ENCODE measurements around the gene SLC25A15.
"Not testable (repeated sequence)": the region's sequence is repeated elsewhere in the genome, so short reads cannot be mapped to it uniquely, and the experiment has no call there.

The SLC25A15 gene

DNA sequence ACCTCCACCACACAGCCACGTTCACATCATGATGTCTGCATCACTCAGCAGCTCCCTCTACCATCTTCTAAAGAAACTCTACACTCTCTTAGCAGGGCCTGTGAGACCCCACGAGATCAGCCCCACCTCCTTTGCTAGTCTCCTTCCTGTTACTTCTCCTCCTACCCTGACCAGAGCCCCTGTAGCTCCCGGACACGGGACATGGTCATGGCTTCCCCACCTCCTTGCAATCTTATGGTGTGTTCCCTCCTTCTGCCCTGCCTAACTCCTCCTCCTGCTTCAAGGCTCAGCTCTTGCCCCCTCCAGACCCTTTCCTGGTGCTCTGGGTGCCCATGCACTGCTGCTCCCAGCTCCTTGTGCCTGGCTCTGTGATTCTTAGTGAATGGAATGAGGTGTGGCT lies 10.4 kb upstream of the SLC25A15 start:
- in situ Hi-C loops (cut with MboI; ENCODE audit: low pct_unique_long_range_greater_than_20kb, low sequenced_read_pairs), result loop anchor here (25.0 kb wide), 1 partner anchor 258 kb away; no protein-coding TSS in a partner anchor
- DNase-seq, result no peak

GRCh38 chr13:40779796-40780285 lies 9.6 kb upstream of the SLC25A15 start:
- in situ Hi-C loops (cut with MboI; ENCODE audit: low pct_unique_long_range_greater_than_20kb, low sequenced_read_pairs), result loop anchor here (25.0 kb wide), 1 partner anchor 257 kb away; no protein-coding TSS in a partner anchor
- no peak for DNase-seq

DNA sequence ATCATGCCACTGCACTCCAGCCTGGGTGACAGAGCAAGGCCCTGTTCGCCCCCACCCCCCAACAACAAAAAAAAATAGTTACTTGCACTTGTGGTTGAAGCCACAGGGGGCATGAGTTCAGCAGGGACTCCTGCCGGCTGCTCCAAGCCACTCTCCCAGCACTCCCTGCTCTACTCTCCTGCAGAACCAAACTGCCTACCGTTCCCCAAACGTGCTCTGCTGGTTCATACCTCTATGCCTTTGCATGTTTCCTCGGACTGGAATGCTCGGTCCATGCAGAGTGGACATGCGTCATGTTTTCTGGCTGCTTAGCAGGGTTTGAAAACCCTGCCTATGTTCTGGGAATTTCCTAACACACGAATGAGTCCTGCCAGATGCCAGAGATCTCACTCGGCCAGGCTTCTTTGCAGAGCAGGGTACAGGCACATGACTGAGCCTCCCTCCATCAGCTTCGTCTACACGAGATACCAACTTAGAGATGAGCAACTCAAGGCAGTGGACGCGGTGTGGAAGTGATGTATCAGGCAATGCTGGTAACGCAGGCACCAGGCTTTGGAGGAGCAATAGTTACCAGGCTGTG lies 8.5 kb upstream of the SLC25A15 start:
- in situ Hi-C loops (cut with MboI; ENCODE audit: low pct_unique_long_range_greater_than_20kb, low sequenced_read_pairs), result loop anchor here (25.0 kb wide), 1 partner anchor 256 kb away; no protein-coding TSS in a partner anchor

DNA sequence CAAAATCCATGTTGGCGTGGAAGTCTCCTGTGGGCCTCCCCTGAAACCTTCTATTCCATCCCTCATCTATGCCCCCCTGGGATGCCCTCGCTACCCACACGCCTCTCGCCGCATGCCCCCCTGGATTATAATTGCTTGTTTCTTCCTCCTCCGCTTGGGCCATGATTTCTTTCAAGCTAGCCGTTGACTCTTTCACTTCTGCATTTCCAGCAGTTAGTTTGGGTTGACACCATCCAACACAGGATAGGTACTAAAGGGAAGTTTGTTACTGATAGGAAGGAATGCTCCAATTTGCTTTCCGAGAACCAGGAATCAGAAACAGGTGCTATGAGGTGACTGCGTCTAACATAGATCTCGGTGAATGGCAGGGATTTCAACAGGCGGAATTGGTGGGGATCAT lies 7.7 kb upstream of the SLC25A15 start:
- in situ Hi-C loops (cut with MboI; ENCODE audit: low pct_unique_long_range_greater_than_20kb, low sequenced_read_pairs), result loop anchor here (25.0 kb wide), 1 partner anchor 256 kb away; no protein-coding TSS in a partner anchor

More for the DNA sequence above, 8.5 kb upstream of the SLC25A15 start:
- peak; percentile 64 for DNase-seq

GRCh38 chr13:40782971-40783370 lies 6.4 kb upstream of the SLC25A15 start:
- in situ Hi-C loops (cut with MboI; ENCODE audit: low pct_unique_long_range_greater_than_20kb, low sequenced_read_pairs), result loop anchor here (25.0 kb wide), 1 partner anchor 254 kb away; no protein-coding TSS in a partner anchor
- DNase-seq, result not testable (repeated sequence)

More for the DNA sequence above, 7.7 kb upstream of the SLC25A15 start:
- peak; percentile 51 for DNase-seq

DNA sequence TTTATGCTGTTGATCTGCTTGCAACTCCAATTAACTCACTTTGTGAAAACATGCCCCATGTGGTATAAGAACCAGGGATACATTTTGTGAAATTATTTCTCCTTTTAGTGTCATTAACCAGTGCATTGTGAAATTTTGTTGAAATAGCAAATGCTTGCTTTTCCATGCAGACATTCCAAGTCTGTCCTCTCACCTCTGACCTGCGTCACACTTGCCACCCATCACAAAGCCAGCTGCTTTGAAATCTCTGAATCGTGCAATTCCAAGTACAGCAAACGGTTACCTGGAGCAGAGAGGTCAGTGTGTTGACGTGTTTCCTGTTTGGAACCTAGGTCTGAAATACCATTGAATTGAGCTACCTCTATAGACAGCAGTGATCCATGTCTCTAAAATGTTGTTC lies 4.9 kb upstream of the SLC25A15 start:
- in situ Hi-C loops (cut with MboI; ENCODE audit: low pct_unique_long_range_greater_than_20kb, low sequenced_read_pairs), result loop anchor here (25.0 kb wide), 1 partner anchor 253 kb away; no protein-coding TSS in a partner anchor
- no peak for DNase-seq

- in situ Hi-C loops (cut with MboI; ENCODE audit: low pct_unique_long_range_greater_than_20kb, low sequenced_read_pairs), result loop anchor here (25.0 kb wide), 1 partner anchor 251 kb away; no protein-coding TSS in a partner anchor
These were observed 2.8 kb upstream of the SLC25A15 start for GRCh38 chr13:40786568-40786996.

DNA sequence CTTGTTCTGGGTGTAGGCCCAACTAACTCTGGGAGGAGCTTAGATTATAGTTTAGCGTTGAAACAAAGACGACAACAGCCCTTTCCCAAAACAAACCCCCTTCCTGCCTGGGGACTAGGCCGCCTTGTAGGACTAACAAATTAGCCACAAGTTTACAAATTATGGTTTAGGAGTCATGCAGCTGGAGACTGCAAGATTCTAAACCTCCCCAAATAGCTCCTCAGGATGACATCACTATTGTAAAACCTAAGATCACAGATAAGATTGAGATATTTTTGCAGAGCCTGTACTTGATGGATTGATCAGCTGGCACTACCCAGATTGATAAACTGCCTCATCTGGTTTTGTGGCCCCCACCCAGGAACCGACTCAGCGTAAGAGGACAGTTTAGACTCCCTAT lies 2.3 kb upstream of the SLC25A15 start:
- DNase-seq, result no peak
- in situ Hi-C loops (cut with MboI; ENCODE audit: low pct_unique_long_range_greater_than_20kb, low sequenced_read_pairs), result loop anchor here (25.0 kb wide), 1 partner anchor 250 kb away; no protein-coding TSS in a partner anchor

More at GRCh38 chr13:40786568-40786996, 2.8 kb upstream of the SLC25A15 start:
- DNase-seq, result no peak

DNA sequence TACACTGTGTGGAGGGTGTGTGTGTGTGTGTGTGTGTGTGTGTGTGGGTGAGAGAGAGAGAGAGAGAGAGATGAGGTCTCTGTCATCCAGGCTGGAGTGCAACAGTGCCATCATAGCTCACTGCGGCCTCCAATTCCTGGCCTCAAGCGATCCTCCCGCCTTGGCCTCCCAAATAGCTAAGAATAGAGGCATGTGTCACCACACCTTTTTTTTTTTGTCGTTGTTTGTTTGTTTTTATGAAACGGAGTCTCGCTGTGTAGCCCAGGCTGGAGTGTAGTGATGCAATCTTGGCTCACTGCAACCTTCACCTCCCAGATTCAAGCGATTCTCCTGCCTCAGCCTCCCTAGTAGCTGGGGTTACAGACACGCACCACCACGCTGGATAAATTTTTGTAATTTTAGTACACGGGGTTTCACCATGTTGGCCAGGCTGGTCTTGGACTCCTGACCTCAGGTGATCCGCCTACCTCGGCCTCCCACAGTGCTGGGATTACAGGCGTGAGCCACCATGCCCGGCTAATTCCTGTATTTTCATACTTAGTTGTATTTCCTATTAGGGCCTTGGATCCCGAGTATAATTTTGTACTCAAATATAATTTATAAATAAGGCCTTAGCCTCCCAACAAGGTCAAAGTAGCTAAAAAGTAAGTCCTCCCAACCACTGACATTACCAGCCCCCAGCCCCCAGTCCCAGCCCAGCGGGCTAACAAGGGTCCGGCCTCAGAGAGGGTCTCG lies 704 bp upstream of the SLC25A15 start:
- in situ Hi-C loops (cut with MboI; ENCODE audit: low pct_unique_long_range_greater_than_20kb, low sequenced_read_pairs), result loop anchor here (25.0 kb wide), 1 partner anchor 249 kb away; no protein-coding TSS in a partner anchor
- not testable (repeated sequence) for DNase-seq

DNA sequence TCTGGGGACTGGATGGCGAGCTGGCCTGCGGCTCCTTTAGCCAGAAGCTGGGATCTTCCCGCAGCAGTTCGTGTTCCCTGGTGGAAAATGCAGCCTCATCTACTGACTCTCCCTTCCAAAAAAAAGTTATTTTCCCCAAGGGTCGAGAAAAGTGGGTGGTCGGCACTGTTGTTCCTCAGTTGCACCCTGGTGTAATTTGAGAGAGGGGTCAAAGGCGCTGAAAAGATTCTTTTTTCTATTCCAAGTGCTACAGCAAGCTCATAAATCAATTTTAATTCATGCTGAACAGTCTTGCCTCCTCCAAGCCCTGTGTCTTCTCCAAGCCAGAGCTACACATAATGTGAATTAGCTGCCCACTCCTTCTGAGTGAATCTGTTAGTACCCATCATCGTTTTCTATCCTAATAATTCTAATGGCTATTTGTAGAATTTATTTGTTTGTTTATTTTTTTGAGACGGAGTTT lies 774 bp downstream of the SLC25A15 start:
- DNase-seq, result no peak
- in situ Hi-C loops (cut with MboI; ENCODE audit: low pct_unique_long_range_greater_than_20kb, low sequenced_read_pairs), result loop anchor here (25.0 kb wide), 1 partner anchor 247 kb away; no protein-coding TSS in a partner anchor

DNA sequence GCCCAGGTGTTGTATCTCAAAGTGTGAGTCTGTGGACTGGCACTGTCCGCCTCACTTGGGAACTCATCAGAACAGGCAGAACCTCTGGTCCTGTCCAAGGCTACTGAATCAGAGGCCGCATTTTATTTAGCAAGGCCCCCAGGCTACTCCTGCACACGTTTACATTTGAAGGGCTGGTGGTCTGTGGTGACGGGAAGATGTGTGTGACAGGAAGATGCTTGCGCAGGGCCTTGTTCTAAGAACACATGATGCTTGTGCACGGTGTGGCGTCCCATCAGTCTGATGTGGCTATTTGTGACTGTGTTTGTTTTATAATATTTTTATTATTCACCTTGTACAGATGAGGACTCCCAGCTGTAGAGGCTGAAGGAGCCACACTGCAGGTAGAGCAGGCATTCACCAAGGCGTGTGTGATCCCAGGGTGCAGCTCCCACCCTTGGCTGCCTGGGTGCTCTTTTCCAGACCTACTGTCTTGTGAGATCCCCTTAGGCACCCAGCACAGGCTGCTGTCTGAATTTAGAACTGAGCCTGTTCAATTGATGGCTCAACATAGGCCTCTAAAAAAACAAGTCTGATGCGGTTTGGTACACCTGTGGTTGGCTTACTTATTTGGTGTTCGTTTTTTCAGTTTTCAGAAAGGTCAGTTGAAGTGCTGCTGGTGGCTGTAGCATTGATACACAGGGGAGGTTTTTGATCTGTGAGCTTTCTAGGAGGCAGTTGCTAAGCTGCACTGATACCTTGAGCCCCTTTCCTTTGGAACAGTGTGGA lies 3.1 kb downstream of the SLC25A15 start:
- DNase-seq, result no peak
- in situ Hi-C loops (cut with MboI; ENCODE audit: low pct_unique_long_range_greater_than_20kb, low sequenced_read_pairs), result loop anchor here (25.0 kb wide), 1 partner anchor 245 kb away; no protein-coding TSS in a partner anchor

- in situ Hi-C loops (cut with MboI; ENCODE audit: low pct_unique_long_range_greater_than_20kb, low sequenced_read_pairs), result loop anchor here (25.0 kb wide), 1 partner anchor 244 kb away; no protein-coding TSS in a partner anchor
- no peak for DNase-seq
These were observed 3.9 kb downstream of the SLC25A15 start for GRCh38 chr13:40793339-40793738.

GRCh38 chr13:40794414-40795368 lies 5.3 kb downstream of the SLC25A15 start:
- no peak for DNase-seq
- in situ Hi-C loops (cut with MboI; ENCODE audit: low pct_unique_long_range_greater_than_20kb, low sequenced_read_pairs), result loop anchor here (25.0 kb wide), 1 partner anchor 243 kb away; no protein-coding TSS in a partner anchor

DNA sequence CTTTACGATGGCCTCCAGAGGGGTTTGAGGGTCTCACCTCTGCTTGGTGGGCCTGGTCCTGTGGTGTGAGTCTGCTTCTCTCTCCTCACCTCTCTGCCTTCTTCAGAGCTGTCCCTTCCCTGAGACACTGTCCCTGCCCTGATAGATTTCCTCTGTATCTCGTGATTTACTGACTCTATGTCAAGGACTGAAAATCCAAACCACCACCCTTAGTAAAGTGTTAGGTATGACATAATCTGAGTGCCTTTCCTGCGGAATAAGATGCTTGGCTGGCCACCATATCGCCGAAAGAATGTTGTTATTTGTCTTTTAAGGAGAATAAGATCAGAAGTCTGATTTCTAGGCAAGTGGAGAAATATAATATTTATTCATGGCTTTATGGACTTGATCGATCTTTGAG lies 7.2 kb downstream of the SLC25A15 start:
- in situ Hi-C loops (cut with MboI; ENCODE audit: low pct_unique_long_range_greater_than_20kb, low sequenced_read_pairs), result loop anchor here (25.0 kb wide), 1 partner anchor 241 kb away; no protein-coding TSS in a partner anchor
- DNase-seq, result no peak

- peak; percentile 74 for DNase-seq
- in situ Hi-C loops (cut with MboI; ENCODE audit: low pct_unique_long_range_greater_than_20kb, low sequenced_read_pairs), result loop anchor here (25.0 kb wide), 1 partner anchor 239 kb away; no protein-coding TSS in a partner anchor
These were observed 9.0 kb downstream of the SLC25A15 start for GRCh38 chr13:40798380-40798779.

DNA sequence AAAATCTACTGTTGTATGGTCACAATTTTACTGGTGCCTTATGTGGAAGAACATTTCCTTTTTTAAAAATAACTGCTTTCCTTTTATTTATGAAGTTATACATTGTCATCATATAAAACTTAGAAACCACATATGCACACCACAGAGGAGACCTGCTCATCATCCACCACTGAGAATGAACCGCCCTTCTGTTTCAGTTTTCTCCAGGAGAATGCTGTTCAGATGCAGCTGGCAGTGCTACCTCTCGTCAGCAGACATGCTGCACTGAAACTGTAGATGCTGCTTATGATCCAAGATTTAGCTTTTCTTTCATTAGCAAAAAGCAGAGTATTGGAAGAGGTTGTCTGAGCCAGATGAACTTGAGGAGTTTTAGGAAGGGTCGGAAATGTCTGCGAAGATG lies 10.1 kb downstream of the SLC25A15 start:
- DNase-seq, result no peak
- in situ Hi-C loops (cut with MboI; ENCODE audit: low pct_unique_long_range_greater_than_20kb, low sequenced_read_pairs), result loop anchor here (25.0 kb wide), 1 partner anchor 238 kb away; no protein-coding TSS in a partner anchor

DNA sequence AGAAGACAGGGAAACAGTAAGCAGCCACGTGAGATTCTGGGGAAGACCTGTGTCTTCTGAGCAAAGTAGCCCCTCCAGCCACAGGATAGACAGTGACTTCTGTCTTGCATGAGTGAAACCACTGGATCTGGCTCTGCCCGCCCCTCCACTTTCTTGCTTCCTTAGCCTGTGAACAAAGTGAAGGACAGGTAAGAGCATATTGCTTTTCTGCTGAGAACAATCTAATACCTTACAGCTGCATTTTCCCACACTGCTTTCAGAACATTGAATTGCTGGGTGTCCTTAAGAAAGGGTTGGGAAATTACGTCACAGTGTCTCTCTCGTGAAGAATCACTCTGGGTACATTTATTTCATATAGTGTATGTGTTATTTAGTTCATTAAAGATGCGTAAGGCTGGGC lies 11.1 kb downstream of the SLC25A15 start:
- in situ Hi-C loops (cut with MboI; ENCODE audit: low pct_unique_long_range_greater_than_20kb, low sequenced_read_pairs), result no loop called here
- DNase-seq, result no peak

Data from KBM-7 (cell line).